ELF-1 (cell line): ENCODE measurements around the gene CIITA.
"Not testable (repeated sequence)": the region's sequence is repeated elsewhere in the genome, so short reads cannot be mapped to it uniquely, and the experiment has no call there.

Experiments
- DNase-seq: peaks from one replicate; pipeline ENCODE4 v3.0.0-alpha.2; 2016; ENCODE audit warnings: low read depth, low spot score

The CIITA gene

DNA sequence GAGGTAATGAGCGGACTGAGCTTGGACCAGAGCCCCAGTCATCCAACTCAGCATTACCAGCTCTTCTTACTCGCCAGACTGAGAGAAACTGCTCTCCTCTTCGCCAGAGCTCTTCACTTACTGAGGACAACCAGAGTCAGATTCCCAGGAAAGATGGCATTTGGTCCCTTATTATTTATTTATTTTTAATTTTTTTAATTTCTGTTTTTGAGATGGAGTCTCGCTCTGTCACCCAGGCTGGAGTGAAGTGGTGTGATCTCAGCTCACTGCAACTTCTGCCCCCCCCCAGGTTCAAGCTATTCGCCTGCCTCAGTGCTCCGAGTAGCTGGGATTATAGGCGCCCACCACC, 42.0 kb downstream of the CIITA start:
- no peak for DNase-seq

DNA sequence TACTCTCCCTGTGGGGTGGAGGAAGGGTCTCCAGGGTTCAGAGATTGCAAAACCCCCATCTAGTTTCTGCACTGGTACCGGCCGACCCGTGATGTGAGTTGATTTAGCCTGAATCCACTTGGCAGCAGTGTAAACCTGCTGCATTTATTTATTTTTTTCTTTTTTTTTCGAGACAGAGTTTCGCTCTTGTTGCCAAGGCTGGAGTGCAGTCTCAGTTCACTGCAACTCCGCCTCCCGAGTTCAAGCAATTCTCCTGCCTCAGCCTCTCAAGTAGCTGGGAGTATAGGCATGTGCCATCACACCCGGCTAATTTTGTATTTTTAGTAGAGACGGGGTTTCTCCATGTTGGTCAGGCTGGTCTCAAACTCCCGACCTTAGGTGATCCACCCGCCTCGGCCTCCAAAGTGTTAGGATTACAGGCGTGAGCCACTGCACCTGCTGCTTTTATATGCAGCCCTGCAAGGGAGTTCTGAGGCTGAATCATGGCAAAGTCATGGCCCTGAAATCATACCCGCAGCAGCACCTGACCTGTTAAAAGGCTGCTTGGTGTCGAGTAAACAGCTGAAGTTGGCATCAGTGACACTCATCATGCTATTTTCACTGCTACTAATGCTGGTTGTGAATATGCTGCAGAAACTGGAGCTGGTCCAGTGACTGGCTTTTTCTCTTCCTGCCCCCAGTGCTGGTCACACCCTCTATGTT, 43.9 kb downstream of the CIITA start:
- DNase-seq = no peak

DNA sequence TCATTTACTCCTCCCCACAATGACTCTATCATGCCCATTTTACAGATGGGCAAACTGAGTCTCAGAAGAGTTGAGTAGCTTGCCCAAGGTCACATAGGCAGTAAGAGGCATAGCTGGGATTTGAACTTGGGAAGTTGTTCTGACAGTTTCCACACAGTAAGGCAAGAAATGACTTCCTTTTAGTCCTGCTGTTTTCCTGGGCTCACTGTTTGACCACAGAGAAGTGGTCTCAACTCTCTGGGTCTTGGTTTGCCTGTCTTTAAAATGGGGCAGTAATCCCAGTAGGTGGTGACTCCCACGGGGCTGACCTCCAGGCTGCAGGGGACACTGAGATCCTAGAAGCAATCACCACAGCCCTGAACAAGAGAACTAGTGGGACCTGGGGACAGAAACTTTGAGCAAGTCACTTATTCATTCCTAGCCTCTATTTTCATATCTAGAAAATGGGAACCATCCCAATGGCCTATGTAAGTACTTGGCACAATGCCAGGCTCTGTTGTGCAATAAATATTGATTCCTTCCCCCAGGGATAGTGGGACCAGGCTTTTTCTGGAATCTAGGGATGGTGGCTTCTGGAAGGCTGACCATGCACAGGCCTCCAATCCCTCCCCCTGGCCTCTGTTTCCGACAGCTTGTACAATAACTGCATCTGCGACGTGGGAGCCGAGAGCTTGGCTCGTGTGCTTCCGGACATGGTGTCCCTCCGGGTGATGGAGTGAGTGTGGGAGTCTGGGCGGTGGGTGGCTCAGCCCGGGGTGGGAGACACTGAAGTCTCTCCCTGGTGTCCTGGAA, 44.7 kb downstream of the CIITA start:
- no peak for DNase-seq

DNA sequence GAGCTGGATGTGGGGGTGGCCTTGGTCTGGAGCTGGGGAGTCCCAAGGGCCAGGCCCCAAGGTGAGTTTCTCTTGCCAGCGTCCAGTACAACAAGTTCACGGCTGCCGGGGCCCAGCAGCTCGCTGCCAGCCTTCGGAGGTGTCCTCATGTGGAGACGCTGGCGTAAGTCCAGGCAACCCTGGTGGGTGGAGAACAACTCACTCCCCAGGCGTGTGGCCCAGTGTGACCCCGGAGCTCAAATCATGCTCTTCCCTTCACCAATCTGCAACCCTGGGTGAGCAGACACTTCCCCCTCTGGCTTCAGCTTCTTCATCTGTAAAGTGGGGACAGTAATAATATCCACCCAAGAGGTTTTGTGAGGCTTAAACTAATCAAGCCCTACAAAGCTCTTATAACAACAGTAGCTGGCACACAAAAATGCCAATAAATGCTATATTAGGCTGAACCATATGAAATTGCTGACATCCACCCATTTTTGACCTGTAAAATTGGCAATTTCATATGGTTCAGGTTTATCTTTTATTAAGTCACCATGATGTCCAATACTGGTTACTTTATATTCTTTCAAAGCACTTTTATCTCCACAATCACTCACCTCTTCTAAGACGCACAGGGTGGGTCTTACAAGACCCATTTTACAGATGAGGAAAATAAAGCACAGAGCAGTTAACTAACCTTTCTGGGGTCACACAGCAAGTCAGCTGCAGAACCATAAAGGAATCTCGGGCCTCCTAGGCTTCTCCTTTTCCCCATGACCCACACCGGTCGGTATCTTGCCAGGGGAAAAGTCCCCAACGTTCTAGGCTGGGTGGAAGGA, 45.5 kb downstream of the CIITA start:
- DNase-seq = no peak

DNA sequence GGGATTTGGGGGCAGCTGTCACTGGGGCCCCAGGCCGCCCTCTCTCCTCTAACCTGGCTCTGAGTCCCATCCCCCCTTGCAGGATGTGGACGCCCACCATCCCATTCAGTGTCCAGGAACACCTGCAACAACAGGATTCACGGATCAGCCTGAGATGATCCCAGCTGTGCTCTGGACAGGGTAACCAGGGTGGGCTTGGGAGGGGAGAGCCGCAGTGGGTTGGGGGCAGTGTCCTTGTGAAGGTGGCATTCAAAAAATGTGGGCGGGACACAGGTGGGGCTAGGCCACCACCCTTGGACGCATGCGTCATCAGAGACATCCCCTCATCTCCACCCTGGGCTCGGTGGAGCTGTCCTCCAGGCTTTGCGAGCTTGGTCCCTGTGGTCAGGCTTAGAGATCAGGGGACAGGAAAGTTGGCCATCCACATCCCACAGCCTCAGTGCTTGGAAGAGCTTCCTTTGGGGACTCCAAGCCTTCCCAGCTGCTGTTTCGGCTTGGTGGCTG, 46.2 kb downstream of the CIITA start:
- peak; percentile 41 for DNase-seq

DNA sequence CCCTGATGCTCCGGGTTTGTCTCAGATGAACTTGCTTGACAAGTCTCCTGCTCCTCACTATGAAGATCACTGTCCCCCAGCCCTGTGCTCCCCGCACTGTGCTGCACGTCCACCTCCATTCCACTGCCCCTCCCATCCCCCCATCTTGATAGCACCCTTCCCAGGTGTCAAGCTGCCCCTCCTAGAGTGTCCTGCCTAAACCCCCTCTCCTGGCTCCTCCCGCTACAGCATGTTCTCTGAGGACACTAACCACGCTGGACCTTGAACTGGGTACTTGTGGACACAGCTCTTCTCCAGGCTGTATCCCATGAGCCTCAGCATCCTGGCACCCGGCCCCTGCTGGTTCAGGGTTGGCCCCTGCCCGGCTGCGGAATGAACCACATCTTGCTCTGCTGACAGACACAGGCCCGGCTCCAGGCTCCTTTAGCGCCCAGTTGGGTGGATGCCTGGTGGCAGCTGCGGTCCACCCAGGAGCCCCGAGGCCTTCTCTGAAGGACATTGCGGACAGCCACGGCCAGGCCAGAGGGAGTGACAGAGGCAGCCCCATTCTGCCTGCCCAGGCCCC, 46.7 kb downstream of the CIITA start:
- no peak for DNase-seq

DNA sequence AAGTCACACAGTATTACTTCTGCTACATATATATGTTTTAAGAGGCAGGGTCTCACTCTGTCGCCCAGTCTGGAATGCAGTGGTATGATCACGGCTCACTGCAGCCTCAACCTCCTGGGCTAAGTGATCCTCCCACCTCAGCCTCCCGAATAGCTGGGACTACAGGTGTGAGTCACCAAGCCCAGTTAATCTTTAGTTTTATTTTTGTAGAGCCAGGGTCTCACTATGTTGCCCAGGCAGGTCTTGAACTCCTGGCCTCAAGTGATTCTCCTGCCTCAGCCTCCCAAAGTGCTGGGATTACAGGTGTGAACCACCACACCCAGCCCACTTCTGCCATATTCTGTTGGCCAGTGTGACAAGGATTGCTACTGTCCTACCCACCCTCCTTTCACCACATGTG, 48.3 kb downstream of the CIITA start:
- not testable (repeated sequence) for DNase-seq

DNA sequence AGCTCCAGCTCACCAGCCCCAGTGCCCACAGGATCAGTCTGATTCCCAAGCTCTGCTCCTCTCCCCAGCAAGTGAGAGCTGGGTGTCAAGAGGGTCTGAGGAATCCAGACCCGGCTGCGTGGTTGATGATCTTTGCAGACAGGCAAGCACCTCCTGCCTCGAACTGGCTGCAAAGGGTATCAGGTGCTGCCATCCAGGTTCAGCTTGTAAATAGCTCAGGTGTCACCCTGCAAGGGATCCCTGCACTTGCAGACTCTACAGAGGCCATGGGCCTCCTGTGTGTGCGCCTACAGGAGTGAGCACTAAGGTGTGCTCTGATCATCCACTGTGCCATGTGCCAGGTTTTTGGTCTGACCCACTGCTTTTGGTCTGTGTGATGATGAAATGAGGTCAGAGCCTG, 49.1 kb downstream of the CIITA start:
- DNase-seq = no peak

DNA sequence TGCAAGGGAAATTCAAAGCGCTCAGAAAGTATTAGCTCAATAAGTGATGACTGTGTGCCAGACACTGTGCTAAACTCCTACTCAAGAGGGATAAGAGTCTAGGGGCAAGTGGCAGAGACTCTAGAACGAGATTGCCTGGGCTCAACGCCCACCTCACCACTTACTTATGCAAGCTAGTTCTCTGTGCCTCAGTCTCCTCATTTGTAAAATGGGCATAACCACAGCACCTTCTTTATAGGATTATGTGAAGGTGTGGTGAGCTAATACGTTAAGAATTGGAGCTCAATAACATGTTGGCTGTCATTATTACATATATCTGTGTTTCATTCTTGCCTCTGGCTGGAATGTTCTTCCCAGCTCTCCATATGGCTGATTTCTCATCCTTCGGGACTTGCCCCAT, 49.9 kb downstream of the CIITA start:
- no peak for DNase-seq

DNA sequence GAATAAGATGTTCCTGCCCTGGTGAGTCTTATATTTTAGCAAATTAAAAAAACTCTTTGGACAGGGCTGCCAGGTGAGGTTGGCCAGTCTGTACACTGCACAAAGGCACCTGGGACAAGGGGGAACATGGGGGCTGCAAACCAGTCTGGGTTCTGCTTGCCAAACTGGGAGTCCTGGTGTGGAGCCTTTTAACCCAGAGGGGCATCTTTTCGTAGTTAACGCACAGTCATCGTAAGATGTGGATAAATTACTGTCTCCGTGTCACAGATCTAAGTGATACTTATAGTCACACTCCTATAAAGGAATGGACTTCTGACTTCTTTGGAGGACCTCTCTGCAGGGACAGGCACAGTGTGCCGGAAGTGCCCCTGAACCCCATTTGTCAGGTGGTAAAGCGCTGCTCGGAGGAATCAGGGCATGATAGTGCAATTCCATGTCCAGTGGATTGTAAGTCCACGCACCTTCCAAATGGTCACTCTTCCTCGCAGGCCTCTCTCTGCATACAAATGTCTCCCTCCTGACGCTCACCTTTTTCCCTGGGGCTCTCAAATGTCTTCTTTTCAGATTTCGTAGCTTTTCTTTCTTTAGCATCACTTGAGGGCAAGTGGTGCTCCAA, 50.6 kb downstream of the CIITA start:
- no peak for DNase-seq

DNA sequence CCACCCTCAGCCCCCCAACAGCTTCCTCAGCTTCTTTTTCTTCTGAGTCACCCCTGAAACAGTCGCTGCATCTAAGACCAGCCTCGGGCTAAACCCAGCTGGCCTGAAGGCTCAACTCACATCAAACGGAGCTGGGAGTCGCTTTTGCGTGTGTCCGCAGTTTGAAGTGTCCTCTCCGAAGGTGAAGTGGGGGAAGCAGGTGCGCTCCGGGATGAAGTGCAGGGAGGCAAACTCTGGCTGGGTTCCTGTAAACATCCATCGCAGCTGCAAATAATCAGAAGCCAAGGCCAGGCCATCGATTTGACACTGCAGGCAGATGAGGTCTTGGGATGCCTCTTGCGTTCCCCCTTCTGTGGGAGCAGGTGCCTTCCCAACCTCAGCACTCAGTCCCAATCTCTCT, 52.1 kb downstream of the CIITA start:
- not testable (repeated sequence) for DNase-seq

DNA sequence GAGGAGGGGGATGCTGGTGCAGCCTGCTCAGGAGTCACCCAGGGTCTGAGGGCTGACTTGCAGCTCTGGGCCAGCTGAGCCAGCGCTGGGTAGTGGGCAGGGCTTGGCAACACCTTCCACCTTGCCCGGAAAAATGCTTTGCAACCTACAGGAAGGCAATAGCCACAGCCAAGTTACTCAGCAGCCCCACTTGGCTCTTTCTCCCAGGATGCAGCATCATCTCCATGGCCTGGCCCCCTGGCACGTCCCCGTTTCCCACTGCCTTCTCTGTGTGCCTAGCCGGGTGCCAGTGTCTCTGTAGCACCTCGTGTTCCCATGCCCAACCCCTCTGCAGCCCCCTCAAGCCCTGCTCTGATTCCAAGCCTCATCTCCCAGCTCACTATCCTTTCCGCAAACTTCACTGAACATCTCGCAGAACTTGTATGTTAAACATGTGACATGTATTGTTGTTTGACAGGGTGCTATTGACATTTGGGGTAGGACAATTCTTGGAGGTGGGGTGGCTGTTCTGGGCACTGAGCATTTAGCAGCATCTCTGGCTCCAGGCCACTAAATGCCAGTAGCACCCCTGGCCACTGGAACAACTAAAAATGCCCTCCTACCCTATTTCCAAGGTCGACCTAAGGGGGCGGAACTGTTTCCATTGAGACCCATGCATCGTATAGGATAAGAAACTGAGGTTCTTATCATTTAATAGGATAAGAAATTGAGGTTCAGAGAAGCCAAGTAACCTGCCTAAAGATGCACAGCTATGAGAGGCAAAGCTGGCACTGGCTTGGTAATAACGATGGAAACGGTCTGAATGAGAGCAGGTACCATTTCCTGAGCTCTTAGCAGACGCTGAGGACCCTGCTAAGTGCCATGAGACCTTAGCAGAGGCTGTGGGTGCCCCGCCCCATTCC, 53.1 kb downstream of the CIITA start:
- no peak for DNase-seq

DNA sequence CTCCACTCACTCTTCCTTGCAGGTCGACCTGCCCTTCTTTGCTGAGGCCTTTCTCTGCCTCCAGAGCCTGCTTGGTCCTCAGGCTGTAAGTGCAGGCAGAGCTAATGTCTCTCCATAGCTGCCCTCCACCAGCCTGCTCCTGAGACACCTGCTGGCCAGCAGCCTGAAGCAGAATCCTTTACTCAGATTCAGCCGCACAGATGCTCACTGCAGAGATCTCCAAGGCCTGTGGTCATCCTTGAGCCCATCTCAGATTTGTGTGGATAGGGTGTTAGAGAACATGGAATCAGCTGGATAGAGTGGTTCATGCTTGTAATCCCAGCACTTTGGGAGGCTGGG, 53.7 kb downstream of the CIITA start:
- no peak for DNase-seq

DNA sequence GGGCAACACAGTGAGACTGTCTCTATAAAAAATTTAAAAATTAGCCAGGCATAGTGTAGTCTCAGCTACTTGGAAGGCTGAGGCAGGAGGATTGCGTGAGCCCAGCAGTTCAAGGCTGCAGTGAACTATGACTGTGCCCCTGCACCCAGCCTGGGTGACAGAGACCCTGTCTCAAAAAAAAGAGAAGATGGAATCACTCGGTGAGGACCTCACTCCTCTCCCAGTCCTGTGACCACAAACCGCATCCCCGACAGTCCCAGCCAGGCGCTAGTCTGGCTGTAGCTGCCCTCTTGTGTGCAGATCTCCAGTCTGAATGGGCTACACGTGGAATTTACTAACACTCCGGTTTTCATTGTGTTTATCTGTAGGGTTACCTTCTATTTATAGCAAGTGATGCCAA, 54.1 kb downstream of the CIITA start:
- DNase-seq = no peak

DNA sequence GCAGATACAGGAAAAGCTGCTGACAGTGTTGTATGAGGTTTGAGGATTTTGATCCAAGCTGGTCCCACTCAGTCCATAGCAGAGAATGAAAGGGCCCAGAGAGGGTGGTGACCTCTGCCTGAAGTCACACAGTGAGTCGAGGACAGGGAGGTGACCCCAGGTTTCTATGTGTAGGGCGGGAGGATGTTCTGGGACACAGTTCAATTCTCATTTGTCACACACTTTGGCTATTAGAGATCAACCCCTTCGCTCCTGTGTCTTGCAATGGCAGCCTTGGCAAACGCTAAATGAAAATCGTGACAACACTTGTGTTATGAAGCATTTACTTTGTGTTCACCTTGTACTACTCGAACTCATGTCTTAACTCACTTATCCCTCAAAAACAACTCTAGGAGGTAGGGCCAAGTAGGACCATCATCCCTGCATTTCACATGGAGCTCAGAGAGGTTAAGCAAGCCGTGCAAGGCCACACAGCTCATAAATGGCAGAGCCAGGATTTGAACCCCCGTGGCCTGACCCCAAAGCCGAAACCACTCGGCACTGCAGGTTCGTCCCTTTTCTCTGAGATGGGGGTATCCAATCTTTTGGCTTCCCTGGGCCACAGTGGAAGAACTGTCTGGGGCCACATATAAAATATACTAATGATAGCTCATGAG, 55.1 kb downstream of the CIITA start:
- no peak for DNase-seq

DNA sequence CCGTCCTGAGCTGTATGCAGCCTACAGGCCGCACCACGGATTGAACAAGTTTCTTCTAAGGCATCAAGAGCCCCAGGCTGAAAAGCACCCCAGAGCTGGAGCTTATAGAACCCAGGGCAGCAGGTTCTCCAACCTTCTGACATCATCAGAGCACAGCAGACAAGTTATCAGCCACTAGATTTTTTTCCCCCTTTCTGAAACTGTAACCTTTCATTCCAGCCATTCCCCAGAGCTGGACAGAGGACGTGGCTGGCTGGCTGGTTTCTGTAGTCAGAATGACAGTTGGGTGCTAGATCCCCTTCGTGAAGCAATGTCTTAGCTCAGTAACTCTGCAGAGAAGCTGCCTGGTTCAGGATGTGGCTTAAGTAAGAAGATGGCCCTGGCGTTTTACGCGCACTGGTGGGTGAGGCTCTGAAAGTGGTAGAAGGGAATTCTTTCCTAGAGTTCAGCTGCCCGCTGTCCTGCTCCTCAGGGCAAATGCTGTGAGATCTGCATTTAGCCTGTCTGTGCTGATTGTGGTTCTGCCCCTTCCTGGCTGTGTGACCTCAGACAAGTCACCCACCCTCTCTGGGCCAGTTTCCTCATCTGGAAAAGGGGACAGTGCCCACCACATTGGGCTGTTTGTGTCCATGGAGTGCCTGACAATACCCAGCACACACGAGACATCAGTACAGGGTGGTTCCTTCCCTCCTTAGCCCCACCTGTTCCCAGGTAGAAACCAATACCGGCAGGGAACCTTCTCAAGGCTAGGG, 56.1 kb downstream of the CIITA start:
- peak; percentile 29 for DNase-seq

DNA sequence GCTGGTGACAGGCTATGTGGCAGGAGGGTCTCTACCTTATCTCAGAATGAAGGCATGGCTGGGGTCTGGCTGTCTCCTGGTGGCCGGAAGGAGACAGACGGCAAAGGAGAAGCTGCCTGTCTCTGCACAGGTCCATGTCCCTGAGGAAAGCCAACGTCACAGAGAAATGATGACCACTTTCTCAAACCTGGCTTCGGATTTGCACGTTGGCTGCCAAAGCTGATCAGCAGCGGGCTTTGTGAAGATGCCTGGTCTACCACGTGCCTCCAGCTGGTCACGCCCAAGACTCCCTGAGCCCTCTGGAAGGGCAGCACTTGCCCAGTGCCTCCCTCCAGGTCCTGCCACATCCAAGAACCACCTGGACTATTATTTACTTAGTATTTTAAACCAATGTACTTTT, 56.9 kb downstream of the CIITA start:
- no peak for DNase-seq

DNA sequence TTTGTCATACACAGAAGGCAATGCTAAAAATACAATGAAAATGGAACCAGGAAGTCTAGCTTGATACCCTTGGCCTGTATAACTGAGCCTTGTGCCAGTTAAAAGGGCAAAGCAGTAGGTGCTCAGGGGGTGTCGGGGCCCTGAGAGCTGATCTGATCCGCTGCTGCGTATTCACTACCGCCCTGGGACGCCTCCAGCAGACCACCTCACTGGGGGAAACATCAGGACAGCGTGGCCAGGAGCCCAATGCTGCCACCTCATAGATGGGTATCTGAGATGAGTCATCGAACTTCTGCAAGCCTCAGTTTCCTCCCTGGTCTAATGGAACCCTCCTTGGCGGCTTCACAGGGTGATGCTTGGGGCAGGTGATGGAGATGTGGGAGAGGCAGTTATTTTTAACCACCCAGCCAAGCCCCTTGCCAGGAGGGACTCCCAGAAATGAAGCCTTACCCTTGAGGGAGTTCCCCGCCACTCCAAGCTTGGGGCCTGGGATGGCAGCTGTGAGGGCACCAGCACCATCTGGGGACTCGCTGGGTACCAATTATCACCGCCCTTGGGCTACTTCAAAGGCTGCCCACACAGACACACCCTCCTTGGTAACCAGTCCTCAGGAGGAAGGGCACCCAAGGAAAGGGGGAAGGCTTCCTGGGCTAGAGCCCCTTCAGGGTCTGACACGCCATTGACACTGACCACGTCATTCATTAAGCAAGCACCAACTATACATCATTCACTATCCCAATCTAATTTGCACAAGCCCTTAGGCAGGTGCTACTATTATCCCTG, 57.5 kb downstream of the CIITA start:
- DNase-seq = no peak
